ENCODE data around the gene IGF2BP2.
"Not testable (repeated sequence)": the region's sequence is repeated elsewhere in the genome, so short reads cannot be mapped to it uniquely, and the experiment has no call there.

IGF2BP2 gene

DNA sequence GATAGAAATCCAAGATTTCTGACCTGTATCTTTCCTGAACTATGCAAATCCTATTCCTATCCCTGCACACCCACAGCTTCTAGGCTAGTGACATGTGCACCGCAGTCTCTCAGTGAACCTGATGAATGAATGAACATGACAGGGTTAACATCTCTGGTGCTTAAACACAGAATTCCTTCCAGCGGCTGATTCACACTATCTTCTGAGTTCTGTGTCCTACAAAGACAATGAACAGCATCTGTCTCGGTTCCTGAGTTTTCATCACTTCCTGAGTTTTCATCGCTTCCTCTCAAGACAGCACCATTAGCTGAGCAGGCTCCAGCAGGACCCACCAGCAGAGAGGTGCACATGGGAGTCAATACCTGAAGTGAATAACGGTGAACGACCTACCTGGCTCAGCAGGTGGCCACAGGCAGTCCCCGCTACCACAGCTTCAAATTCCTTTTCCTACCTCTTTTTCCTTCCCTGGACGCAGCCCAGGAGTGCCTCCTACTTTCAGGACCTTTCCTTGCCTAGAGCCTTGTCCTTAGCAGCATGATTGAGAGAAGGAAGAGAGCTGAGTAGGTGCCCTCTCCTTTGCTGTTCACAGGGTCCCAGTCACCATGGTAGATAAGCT, 113.5 kb downstream of the IGF2BP2 start:
- no peak for DNase-seq (ENCODE audit: low read depth)

DNA sequence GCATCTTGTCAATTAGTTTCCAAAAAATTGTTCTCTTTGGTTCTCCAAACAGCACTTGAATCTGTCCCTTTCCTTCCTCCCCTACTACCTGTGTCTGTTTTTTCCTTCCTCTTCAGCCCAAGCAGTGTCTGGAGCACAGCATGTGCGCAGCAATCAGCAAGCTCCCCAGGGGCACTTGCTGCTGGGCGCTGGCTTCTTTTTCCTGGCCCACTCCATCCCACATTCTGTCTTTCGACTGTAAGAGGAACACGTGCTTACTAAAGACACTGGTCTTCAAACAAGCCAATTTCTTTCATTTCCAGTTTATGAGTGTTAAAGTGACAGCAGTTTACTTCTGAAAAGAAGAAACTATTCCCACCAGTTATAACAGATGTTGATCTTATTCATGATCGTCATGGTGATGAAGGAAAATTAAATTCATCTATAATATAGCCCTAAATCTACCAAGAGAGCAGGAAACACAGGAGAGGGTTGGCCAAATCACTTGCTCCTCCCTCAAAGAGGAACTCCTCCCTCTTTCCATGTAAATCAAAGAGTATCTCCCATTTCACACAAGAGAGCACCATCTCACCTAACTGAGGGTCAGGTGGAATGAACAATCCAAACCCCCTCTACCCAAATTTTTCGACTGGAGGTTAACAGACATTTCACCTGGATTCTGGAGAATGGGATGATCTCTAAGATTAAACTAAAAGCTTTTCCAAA, 115.4 kb downstream of the IGF2BP2 start:
- no peak for DNase-seq (ENCODE audit: low read depth)

DNA sequence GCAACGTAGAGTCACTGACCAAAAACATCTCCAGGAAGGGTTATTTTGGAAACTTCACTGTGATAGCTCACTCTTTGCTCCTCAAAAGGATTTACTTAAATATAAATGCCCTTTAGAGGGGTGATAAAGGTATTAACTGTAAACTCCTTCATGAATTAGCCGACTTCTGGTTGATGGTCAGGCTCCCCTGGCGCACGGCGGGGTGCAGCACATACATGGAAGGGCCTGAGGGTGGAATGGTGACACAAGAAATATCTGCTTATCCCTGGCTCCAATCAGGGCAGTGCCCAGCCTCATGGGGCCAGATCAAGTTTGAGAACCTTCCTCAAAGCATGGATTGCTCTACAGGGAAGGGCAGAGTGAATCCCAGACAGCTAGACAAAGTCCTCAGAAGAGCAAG, 116.5 kb downstream of the IGF2BP2 start:
- DNase-seq (ENCODE audit: low read depth), result no peak

- DNase-seq (ENCODE audit: low read depth), result no peak
Measured at GRCh38 chr3:185705498-185705897, 119.3 kb downstream of the IGF2BP2 start.

GRCh38 chr3:185702262-185703225, 122.3 kb downstream of the IGF2BP2 start:
- DNase-seq (ENCODE audit: low read depth), result no peak

DNA sequence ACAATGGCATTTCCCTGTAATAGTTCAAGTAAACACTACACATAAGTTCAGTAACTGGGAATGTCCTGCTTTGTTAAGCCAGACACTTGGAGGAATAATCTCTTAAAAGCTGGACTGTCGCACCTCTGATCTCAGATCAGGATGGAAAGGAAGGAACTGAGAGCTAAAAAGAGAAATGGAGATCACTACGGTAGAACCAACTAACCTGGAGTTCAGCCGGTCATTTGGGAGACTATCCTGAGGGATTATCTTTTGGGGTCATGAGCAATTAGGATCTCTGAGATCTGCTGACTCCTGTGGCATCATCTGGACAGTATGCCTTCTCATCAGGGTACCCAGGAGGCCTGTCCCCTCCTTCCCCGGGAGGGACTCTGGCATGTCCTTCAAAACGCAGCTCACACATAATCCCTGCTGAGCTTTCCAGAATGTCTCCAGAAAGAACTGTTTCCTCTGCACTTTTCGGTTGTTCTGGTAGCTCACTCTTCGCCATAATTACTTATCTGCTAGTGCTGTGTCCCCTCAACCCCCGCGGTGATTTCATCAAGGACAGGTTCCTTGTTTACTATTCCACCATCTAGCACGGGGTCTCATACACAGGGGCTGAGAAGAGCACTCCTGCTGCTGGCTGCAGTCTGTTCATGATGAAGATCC, 123.1 kb downstream of the IGF2BP2 start:
- no peak for DNase-seq (ENCODE audit: low read depth)

DNA sequence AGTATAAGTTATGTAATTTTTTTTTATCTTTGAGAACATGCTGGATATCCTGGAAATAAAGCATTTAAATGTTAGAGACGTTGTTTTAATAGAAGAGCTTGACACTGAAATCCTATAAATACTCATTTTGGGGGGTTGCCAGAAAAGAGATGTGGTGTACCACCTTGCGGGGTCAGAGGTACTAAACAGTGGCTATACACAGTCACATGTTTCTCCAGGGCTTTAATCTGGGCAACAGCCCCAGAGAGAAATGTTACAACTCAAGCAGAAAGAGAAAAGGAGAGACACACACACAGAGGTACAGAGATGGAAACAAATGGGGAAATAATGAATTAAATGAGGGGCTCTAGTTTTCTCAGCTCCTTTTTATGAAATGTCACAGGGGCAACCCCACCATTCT, 124.9 kb downstream of the IGF2BP2 start:
- no peak for DNase-seq (ENCODE audit: low read depth)

DNA sequence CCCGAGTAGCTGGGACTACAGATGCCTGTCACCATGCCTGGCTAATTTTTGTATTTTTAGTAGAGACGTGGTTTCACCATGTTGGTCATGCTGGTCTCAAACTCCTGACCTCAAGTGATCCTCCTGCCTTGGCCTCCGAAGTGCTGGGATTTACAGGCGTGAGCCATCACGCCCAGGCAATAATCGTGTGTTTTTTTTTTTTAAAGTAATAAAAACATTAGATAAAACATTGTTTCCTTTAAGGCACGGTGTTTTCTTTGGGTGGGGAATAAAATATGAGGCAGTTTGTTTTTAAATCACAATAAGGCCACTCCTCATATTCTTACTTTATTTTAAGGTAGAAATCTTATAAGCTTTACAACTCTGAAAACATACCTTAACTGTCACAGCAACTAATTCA, 127.6 kb downstream of the IGF2BP2 start:
- not testable (repeated sequence) for DNase-seq (ENCODE audit: low read depth)

DNA sequence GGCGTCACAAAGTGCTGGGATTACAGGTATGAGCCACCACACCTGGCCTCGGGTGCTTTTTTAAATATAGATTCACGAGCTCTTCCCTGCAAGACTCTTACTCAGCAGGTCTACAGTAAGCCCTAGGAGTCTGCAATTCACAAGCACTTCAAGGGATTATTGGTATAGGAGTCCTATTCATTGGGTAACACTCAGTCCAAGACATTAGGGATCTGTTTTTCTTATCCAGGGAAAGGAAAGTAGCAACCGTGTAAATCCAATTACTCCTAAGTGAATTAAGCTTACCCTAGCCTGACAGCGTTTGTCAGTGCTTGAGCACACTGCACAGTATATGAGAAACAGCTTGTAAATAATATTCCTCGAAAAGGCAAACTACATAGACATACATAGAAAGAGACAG, 128.8 kb downstream of the IGF2BP2 start:
- DNase-seq (ENCODE audit: low read depth), result no peak

- DNase-seq (ENCODE audit: low read depth), result no peak
Measured at GRCh38 chr3:185693985-185694653, 130.7 kb downstream of the IGF2BP2 start.

DNA sequence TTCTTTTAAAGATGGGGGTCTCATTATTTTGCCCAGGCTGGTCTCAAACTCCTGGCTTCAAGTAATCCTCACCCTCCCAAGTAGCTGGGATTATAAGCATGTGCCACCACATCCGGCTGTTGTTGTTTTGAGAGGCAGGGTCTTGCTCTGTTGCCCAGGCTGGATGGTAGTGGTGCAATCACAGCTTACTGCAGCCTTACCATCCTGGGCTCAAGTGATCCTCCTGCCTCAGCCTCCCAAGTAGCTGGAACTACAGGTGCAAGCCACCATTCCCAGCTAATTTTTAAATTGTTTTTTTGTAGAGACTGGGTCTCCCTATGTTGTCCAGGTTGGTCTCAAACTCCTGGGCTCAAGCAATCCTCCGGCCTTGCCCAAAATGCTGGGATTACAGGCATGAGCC, 133.2 kb downstream of the IGF2BP2 start:
- no peak for DNase-seq (ENCODE audit: low read depth)

- no peak for DNase-seq (ENCODE audit: low read depth)
Measured at GRCh38 chr3:185687271-185687878, 137.5 kb downstream of the IGF2BP2 start.

- DNase-seq (ENCODE audit: low read depth), result no peak
Measured at GRCh38 chr3:185685231-185686035, 139.4 kb downstream of the IGF2BP2 start.

- no peak for DNase-seq (ENCODE audit: low read depth)
Measured at GRCh38 chr3:185680231-185680630, 144.6 kb downstream of the IGF2BP2 start.

DNA sequence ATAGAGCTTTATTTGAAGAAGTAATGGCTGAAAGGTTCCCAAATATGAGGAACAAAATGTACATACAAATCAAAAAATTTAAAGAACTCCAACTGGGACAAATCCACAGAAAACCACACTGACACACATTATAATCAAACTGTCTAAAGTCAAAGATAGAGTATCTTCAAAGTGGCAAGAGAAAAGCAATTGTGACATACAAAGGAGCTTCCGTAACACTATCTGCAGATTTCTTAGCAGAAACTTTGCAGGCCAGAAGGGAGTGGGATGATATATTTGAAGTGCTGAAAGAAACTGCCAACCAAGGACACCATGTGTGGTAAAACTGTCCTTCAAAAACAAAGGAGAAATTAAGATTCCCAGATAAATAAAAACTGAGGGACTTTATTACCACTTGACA, 146.8 kb downstream of the IGF2BP2 start:
- DNase-seq (ENCODE audit: low read depth), result no peak

DNA sequence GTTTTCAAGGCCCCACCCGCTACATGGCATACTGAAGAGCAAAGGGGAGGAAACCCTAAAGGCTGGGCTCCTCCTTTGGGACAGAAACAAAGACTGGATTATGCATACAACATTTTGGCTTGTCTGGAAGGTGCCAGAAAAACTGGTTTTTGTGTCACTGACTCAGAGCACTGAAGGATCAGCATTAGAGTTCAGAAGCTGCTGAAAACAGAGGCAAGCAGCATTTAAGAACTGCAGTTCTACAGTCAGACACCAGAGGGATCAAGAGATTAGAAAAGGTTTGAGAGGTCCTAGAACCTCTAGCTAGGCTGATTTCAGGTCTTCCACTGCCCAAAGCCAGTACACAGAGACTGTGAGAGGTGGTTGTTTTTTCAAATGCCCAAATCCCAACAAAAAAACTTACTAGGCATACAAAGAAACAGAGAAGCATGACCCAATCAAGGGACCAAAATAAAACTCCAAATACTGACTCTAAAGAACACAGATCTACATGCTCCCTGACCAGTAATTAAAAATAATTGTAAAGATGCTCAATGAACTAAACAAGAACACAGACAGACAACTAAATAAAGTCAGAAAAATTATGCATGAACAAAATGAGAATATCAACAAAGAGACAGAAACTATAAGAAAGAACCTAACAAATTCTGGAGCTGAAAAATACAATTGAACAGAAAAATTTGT, 147.6 kb downstream of the IGF2BP2 start:
- peak; percentile 55 for DNase-seq (ENCODE audit: low read depth)

DNA sequence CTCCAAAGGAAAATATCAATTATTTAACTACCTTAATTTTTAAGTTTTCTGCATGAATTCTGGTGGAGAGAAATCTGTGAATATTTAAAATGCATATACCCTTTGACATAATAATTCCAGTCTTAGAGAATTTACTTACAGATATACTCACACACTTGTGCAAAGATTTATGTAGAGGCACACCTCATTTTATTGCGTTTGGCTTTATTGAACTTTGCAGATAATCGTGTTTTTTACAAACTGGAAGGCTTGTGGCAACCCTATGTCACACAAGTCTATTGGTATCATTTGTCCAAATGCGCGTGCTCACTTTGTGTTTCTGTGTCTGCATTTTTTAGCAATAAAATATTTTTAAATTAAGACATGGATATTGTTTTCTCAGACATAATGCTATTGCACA, 157.3 kb downstream of the IGF2BP2 start:
- no peak for DNase-seq (ENCODE audit: low read depth)

- DNase-seq (ENCODE audit: low read depth), result no peak
Measured at GRCh38 chr3:185663929-185664328, 160.9 kb downstream of the IGF2BP2 start.

GRCh38 chr3:185661772-185662171, 163.1 kb downstream of the IGF2BP2 start:
- DNase-seq (ENCODE audit: low read depth), result no peak

DNA sequence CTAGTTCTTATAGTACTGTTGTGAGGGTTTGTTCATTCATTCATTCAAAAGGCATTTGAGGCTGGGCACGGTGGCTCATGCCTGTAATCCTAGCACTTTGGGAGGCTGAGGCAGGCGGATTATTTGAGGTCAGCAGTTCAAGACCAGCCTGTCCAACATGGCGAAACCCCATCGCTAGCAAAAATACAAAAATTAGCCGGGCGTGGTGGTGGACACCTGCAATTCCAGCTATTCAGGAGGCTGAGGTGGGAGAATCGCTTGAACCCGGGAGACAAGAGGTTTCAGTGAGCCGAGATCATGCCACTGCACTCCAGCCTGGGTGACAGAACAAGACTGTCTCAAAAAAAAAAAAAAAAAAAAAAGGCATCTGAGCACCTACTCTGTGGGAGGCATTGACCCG, 163.5 kb downstream of the IGF2BP2 start:
- DNase-seq (ENCODE audit: low read depth), result not testable (repeated sequence)

All from non-pigmented ciliary epithelial cell (primary cell).